NCI-H2227 (cell line): Measurements from ENCODE around the gene CBY3.
"Not testable (repeated sequence)": the region's sequence is repeated elsewhere in the genome, so short reads cannot be mapped to it uniquely, and the experiment has no call there.

ENCODE experiments used
- DNase-seq: peaks from one replicate; lab custom pipeline; 2025; ENCODE audit not compliant: unreplicated experiment; lab: John Stamatoyannopoulos, UW

Gene CBY3

DNA sequence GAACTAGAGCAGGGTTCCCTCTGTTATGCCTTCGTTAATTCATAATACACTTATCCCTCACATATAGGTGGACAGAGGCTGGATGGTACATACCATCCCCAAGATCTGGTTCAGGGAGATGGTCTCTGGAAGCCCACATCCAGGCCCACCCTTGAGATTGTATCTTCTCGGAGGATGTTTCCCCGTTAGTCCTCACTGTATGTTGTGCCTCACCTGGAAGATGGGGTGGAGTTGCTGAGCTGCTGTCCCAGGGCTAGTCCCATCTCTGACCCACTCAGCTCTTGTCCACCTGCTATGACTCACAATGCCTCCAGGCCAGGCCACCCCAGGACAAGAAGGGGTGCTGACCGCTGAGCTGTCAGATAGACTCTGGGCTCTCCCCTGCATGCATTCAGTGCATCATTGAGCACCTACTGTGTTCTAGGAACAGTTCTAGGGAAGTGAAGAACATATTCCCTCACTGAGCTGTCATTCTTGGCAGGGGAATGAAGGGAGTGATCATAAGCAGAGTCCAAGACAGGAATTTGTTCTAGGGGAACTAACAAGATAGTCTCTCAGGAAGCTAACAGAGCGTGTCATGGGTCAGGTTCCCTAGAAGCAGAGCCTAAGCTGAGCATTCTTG, at the start of gene CBY3:
CBY3 (minus strand) TSS at position 255 of the 622 bp plus-strand sequence; CDS start at position 139, 116 bp downstream.
- no peak for DNase-seq

DNA sequence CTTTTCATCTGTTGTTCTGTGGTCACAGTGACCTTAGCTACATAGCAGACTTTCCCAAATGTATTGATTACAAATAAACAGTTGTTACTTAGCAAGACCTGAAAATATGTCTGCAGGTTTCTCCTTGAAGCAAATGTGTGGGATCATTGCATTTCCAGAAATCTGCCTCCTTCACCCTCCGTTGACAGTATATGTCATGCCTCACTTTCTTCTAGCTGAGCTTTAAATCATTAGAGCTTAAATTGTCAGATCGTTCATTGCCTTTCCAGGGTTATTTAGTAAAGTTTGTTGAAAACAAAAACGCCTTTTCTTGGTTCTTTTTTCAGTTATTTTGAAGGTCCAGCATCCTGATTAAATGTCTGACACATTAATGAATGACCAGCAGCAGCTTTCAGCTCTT, 49.5 kb upstream of the CBY3 start:
- no peak for DNase-seq

DNA sequence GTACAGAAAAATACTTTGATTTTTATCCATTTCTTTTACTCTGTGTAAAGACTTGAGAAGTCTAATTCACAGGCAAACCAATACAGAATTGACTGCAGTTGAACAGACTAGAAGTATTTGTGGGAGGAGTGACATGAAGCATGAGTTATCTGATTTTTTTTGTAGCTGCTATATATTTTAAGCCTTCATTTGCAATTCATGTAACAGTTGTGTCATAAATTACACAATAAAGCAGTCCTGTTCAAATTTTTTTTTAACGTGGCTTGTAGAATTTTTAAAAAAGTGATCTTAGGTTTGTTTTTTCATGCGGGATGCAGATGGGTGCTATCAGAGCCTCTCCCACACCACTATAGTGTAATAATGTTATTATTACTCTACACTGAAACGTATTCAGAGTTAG, 48.9 kb upstream of the CBY3 start:
- no peak for DNase-seq

DNA sequence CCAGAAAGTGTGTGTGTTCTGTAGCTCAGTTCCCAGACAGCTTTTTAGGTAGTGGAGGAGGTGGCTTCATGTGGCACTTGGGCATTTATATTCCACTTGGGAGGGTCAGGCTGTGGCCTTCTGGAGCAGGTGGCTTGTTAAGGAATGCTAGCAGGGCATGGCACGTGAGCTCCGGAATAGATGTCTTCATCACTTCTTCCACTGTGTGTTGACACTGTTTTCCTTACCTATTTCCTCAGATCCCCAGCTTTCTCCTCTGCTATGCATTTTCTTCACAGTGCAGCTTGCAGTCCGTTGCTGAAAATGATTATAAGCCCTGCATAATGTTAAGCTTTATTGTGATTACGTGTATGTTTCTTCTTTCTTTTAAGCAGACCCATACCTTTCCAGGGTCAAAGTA, 48.5 kb upstream of the CBY3 start:
- no peak for DNase-seq

DNA sequence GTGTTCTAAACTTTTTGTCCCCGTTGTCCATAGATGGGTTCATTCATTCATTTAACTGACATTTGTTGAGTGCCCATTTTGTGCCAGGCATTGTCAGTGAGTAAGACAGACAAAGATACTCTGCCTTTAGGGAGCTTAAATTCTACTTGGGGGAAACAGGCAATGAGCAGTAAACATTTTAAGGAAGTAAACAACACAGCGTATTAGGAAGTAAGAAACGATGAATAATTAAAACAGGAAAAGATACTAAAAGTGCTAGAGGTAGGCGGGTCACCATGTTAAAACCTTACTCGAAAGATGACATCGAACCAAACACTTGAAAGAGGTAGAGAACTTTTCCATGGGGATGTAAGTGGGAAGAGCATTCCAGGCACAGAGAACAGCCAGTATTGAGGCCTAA, 46.3 kb upstream of the CBY3 start:
- DNase-seq, result no peak

DNA sequence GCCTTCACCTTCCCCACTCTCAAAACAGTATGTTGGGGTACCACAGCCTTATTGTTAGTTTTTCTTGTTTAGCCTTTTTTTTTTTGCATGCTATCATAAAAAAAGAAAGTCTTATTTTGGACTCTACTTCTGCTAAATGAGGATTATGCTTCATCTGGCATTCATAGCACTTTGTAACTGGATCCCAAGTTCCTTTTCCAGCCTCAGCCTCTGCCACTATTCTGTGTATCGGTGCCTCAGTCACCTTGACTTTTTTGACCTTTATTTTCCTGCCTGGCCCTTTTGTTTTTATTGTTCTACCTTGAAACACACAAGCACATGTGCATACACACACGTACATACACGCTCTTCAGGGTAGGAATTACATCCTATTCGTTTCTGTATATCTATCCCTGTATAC, 43.3 kb upstream of the CBY3 start:
- DNase-seq, result no peak

DNA sequence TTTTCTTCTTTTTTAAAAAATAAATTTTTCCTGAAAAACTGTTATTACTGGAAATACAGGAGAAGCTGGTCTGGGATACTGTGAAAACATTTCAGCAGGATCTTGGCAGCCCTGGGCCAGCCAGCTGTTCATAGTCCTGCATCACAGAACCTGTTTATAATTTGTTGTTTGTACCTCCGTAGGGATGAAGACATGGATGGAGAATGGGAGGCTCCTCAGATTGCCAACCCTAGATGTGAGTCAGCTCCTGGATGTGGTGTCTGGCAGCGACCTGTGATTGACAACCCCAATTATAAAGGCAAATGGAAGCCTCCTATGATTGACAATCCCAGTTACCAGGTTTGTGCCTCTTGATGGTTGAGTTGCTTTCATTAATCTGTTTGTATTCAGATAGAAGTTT, 39.4 kb upstream of the CBY3 start:
- DNase-seq, result no peak

DNA sequence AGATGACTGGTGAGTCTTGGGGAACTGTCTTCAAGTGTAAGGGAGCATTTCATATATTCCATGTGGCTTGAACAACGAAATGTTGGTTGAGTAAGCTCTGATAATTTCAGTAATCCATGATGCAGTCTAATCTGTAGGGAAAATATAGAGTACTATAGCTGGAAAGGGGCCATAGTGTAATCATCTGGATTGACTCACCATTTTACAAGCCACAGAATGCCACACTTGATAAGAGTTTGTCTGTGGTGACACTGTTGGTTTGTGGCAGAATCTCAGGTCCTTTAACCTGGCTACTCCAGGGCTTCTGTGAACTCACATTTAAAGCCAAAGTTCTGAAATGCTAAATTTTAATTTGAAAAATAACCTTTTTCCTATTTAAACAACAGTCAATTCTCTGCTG, 35.5 kb upstream of the CBY3 start:
- DNase-seq, result no peak

DNA sequence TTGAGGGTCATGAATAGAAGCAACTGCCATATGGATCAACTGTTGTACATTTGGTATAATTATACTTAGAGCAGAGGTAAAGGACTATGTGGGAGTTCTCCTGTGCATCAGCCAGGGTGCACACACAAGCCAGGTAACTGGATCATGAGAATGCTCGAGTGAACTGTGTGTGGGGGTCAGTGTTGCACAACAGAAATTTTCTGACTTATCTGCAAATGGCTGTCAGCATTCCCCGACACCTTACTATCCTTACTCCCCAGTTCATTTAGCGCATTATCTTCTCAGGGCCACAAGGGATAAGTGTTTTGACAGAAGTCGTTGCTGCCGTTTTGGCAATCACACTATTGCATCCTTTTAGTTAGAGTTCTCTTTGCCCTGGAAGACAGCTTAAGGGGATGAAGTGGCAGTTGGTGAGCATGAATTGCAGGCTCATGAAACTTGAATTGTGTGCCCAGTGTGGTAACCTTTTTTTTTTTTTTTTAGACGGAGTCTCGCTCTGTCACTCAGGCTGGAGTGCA, 19.6 kb upstream of the CBY3 start:
- DNase-seq, result no peak

DNA sequence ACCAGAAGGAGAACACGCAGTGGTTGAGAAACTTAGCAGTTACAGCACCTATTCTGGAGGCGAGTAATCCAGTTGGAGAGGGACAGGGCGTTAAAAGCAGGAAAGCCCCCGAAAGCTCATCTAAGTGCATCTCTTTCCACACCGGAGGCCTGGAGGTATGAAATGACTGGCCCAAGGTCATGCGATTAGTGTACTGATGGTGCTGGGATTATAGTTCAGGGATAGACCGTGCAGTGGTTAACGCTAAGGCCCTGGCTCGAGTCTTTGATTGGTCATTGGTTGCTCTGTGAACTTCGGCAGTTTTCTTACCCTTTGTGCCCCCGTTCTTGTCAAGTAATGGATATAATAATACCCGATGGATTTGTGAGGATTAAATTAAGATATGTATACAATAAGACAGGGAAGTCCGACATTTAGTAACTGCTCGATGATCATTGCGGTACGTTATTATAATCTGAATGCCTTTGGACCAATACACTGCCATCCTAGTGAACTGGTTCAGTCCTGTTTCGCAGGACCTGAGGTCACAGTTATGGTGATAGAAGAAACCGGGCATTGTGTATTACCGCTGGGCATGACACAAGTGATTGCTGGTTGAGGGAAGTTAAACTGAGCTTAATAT, 18.9 kb upstream of the CBY3 start:
- DNase-seq, result peak; percentile 24

DNA sequence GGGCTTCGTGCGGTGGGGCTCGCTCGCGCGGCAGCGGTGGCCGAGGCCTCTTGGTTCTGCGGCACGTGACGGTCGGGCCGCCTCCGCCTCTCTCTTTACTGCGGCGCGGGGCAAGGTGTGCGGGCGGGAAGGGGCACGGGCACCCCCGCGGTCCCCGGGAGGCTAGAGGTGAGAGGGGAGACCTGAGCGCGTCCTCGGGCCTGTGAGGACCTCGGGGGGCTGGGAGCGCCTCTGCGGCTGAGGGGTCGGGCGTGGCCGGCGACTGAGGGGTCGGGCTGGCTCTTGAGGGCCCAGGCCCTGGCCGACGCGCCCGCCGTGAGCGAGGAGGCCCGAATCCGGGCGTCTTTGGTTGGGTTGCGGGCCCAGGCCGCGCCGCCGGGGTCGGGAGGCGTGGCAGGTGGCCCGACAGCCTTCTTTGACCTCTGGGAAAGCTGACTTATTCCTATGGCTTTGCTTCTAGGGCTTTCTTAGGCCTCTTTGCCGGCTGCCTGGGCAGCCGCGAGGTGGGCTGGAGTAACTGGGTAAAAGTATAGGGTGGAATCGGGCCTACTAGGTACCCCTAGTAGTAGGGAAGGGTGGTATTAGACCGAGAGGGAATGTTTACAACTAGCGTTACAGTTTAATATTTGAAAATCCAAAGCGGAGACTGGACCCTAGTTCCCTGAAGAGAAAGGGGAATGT, 18.2 kb upstream of the CBY3 start, which contains the start of gene CANX:
CANX (plus strand) TSS at position 33 of the 681 bp plus-strand sequence. CDS start 6,715 bp downstream, outside the sequence.
- DNase-seq, result no peak

DNA sequence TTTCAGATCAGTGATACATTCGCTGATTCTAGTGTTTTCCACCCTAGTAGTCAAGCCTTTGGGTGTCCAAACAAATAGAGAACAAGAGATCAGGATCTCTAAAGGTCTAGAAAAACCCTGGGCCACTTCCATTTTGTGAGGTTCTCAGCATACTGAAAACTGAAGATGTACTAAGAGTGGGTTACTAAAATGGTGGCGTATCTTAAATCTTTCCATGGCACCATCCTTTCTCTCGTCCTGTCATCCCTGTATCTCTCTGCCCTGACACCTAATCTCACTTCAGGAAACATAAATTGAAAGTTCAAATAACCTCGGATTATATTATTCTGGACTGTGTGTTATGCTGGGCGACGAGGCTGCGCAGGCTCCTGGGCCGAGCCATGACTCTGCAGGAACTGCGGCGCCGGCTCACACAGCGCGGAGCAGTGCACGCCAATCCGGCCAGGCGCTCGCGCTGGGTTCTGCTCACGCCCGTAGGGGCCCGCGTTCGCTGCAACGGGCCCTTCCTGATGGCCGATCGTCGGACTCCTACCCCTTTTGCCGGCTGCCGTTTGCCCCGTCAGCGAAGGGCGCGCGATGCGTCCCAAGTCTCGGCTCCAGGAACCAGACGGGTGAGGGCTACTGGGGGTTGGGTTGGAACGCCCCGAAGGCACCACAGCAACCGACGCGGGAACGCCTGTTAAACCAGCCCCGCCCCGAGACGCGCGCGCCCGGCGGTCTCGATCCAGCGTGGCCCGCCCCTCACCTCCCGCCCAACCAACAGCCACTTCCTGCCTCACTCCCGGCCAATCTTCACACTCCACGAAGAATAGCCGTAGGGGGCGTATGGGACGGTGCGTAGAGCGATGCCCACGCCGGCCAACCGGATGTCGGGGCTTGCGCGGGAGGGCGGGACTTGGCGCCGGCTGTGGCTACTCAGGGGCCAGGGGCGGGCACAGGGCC, 17.4 kb upstream of the CBY3 start:
- DNase-seq, result peak; percentile 98

DNA sequence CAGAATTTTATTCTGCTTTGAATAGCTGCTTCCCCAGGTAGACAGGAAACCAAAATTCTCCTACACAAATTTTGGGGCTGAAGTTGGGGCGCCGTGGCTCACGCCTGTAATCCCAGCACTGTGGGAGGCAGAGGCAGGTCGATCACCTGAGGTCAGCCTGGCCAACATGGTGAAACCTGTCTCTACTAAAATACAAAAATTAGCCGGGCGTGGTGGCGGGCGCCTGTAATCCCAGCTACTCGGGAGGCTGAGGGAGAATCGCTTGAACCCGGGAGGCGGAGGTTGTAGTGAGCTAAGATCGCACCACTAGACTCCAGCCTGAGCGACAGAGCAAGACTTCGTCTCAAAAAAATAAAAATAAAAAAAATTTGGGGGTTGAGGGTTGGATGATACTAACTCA, 16.7 kb upstream of the CBY3 start:
- DNase-seq, result not testable (repeated sequence)

DNA sequence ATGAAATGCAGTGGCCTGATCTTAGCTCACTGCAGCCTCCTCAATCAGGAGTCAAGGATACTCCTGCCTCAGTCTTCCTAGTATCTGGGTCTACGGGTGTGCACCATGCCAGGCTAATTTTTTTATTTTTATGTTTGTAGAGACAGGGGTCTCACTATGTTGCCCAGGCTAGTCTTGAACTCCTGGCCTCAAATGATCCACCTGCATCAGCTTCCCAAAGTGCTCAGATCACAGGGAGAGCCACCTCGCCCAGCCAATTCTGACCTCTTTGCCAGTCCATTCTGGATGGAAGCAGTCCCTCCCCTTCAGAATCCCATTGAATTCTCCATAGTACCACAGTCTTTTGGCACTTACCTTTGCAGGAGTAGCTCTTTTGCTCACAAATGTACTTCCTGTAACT, 16.3 kb upstream of the CBY3 start:
- no peak for DNase-seq

DNA sequence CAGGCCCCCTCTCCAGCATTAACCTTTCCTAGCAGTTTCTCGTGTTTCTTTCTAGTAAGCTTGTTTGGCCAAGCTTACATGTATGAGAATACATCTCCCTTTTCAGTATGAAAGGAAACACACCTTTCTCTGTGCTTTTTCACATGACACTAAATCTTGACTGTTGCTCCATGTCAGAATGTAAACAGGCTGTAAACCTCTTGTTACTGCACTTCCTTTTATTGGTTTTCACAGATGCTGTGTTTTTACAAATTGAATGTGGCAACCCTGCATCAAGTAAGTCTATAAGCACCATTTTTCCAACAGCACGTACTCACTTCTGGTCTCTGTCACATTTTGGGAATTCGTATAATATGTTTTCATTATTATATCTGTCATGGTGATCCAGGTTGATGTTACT, 15.8 kb upstream of the CBY3 start:
- no peak for DNase-seq

DNA sequence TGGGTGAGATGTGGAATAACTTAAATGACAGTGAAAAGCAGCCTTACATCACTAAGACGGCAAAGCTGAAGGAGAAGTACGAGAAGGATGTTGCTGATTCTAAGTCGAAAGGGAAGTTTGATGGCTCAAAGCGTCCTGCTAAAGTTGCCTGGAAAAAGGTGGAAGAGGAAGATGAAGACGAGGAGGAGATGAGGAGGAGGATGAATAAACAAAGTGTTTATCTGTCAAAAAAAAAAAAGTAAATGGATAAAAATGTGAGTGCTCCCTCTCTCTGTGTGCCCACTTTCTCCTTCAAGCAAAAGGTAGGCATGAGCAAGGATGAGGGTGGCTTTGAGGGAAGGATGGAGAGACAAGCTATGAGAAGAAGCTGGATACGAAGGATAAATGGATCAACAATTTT, 13.7 kb upstream of the CBY3 start:
- DNase-seq, result no peak

DNA sequence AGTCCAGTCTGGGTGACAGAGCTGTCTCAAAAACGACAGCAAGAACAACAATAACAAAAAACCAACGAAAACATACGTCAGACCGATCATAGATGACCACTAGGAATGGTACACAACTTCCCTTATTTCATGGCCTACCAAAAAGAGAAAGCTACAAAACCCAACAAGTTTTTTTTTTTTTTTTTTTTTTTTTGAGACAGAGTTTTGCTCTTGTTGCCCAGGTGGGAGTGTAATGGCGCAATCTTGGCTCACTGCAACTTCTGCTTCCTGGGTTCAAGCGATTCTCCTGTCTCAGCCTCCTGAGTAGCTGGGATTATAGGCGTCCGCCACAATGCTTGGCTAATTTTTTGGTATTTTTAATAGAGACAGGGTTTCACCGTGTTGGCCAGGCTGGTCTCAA, 8.4 kb upstream of the CBY3 start:
- DNase-seq, result not testable (repeated sequence)

DNA sequence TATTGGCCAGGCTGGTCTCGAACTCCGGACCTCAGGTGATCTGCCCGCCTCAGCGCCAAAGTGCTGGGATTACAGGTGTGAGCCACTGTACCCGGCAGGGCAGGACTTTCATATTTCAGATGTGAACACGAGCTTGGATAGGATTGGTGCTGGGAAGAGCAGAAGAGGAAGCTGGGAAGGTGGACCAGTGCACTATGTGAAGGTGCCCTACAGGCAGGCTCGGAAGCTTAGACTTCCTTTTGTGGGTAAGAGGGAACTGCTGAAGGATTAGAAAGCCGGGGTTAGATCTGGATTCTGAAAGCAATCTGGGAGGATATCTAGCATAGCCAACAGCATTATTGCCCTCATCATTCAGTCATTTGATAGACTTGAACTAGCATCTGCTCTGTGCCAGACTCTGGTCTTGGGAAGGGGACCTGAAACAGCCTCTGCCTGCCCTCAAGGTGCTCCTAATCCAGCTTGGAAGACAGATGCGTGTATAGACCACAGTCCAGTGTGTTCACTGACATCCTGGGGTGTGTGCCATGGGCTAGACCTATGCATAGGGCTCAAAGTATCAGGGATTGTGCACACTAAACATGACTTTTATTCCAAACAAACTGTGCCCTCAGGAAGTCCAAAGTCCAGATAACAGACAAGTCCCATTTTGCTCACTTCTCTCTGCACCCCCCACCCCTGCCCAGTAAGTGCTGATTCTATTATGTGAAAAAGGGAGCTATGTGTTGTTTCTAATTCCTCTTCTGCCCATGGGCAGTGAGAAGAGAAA, 637 bp downstream of the CBY3 start:
- no peak for DNase-seq

DNA sequence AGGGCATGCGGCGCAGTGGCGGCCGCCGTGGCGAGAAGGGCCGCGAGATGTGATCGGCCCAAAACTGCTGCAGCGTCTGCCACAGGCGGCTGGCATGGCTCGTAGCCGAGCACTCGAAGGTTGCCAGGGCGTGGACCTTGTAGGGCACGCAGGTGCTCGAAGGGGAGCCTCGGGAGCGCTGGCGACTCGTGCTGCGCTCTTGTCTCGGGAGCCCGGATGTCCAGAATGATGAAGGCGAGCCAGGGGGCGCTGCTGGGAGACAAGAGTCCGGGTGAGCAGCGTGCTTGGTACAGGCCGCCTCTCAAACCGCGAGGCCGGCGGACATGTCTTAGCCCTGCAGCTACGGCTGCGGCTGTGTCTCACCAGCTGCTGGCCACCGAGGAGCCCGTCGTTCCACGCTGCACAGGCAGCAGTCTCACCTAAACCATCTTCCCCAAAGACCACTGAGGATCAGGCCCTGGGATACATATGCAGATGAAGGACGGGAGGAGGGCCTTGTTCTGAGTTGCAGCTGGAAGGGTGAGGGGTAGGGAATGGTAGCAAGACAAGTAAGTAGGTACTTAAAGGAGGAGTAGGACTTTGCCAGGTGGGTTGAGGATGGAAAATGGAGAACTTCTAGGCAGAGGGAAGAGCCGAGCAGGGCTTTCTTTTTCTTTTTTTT, 1.7 kb downstream of the CBY3 start:
- DNase-seq, result no peak
